GM12878 (cell line): ENCODE data around the gene WWP2. TPM values are rescaled to one million over a fixed set of nuclear protein-coding genes. Genes with fewer than 3 reads are reported as not detected.

Source experiments
- BCL11A ChIP-seq: IDR thresholded peaks from 2 replicates; pipeline ENCODE4 v1.6.1; 2011; ENCODE audit warnings: low read depth, low read length
- BMI1 ChIP-seq: fragments of 450-650 bp; IDR thresholded peaks from 2 replicates; pipeline ENCODE4 v1.6.1; 2016; ENCODE audit warnings: mild to moderate bottlenecking, moderate library complexity, borderline replicate concordance
- CHD4 ChIP-seq: fragments of 200-600 bp; sonication (generic); IDR thresholded peaks from 2 replicates; pipeline ENCODE4 v1.6.1; 2016; ENCODE audit warnings: mild to moderate bottlenecking
- FOXM1 ChIP-seq: IDR thresholded peaks from 2 replicates; pipeline ENCODE4 v1.6.1; 2012; ENCODE audit warnings: low read depth, mild to moderate bottlenecking, inconsistent platforms, low read length, moderate library complexity
- IRF5 ChIP-seq: fragments of 450-650 bp; IDR thresholded peaks from 2 replicates; pipeline ENCODE4 v1.6.1; 2017; ENCODE audit warnings: borderline replicate concordance
- KAT2A ChIP-seq: conservative IDR thresholded peaks from 2 replicates; pipeline ENCODE4 v1.6.1; 2011; ENCODE audit warnings: low read depth, low read length; ENCODE audit not compliant: control insufficient read depth
- PAX5 ChIP-seq: IDR thresholded peaks from 2 replicates; pipeline ENCODE4 v1.6.1; 2011; ENCODE audit warnings: low read depth, low read length, borderline replicate concordance
- POLR2AphosphoS2 ChIP-seq: IDR thresholded peaks from 2 replicates; pipeline ENCODE4 v1.6.1; 2011; ENCODE audit warnings: low read depth, mild to moderate bottlenecking, low read length, improper control_type of control experiment, moderate library complexity
- POLR2AphosphoS5 ChIP-seq: IDR thresholded peaks from 2 replicates; pipeline ENCODE4 v1.6.1; 2011; ENCODE audit warnings: mild to moderate bottlenecking, low read length, inconsistent platforms
- PRDM15 ChIP-seq: fragments of 450-650 bp; formaldehyde crosslinking; IDR thresholded peaks from 2 replicates; pipeline ENCODE4 v1.4.0; 2020; ENCODE audit warnings: mild to moderate bottlenecking, moderate library complexity
- SUPT20H ChIP-seq: IDR thresholded peaks from 2 replicates; pipeline ENCODE4 v1.6.1; 2011; ENCODE audit warnings: low read depth, mild to moderate bottlenecking, low read length, moderate library complexity, borderline replicate concordance; ENCODE audit not compliant: control insufficient read depth
- SUZ12 ChIP-seq: fragments of 200-600 bp; sonication (generic); IDR thresholded peaks from one replicate; pipeline ENCODE4 v1.6.1; 2018; ENCODE audit warnings: antibody characterized with exemption, mild to moderate bottlenecking; ENCODE audit not compliant: unreplicated experiment
- TCF12 ChIP-seq: IDR thresholded peaks from 2 replicates; pipeline ENCODE4 v1.6.1; 2011; ENCODE audit warnings: low read depth, mild to moderate bottlenecking, low read length
- USF1 ChIP-seq: IDR thresholded peaks from 2 replicates; pipeline ENCODE4 v1.6.1; 2011; ENCODE audit warnings: borderline replicate concordance, low read depth, mild to moderate bottlenecking, moderate library complexity, mixed read lengths, low read length; ENCODE audit not compliant: insufficient read depth; ENCODE audit errors: extremely low read length
- ZBTB40 ChIP-seq: fragments of 450-650 bp; IDR thresholded peaks from 2 replicates; pipeline ENCODE4 v1.6.1; 2016; ENCODE audit warnings: mild to moderate bottlenecking, moderate library complexity, borderline replicate concordance
- ZNF622 ChIP-seq: fragments of 450-650 bp; IDR thresholded peaks from 2 replicates; pipeline ENCODE4 v1.6.1; 2017; ENCODE audit warnings: mild to moderate bottlenecking, inconsistent platforms
- polyA plus RNA-seq, 11 experiments: library from polyadenylated mRNA; depleted of rRNA in 4 of 11; unstranded in 6 of 11; stranded (reverse) in 5 of 11; fragments of >200 nt; fragmentation: Nextera tagmentation in 4 of 11; fragmentation: Illumina TruSeq in 1 of 11; extraction: Ambion mirVana in 4 of 11; extraction: Trizol in 1 of 11; gene quantifications; 1 replicate in 1 of 11; 2 replicates in 10 of 11; pipeline versions ENCODE4 v1.2.1 to v1.2.3, GENCODE V29; 2011 to 2016; ENCODE audit warnings: inconsistent platforms in 2 of 11, missing spikeins in 2 of 11, low read depth in 1 of 11
- total RNA-seq, 4 experiments: library from RNA; depleted of rRNA in 3 of 4; stranded (reverse); fragments of >200 nt in 3 of 4; fragmentation: Illumina TruSeq in 1 of 4; extraction: Trizol in 1 of 4; gene quantifications; 2 replicates each; pipeline versions ENCODE4 v1.2.1 to v1.2.3, GENCODE V29; 2013 to 2021
- TF ChIP-seq, protein P1 (sequence below): IDR thresholded peaks from 2 replicates; pipeline ENCODE4 v1.6.1; 2011; ENCODE audit warnings: borderline replicate concordance, low read depth, mild to moderate bottlenecking, moderate library complexity, low read length; ENCODE audit not compliant: insufficient read depth, poor library complexity, severe bottlenecking

WWP2 gene
- total and polyA plus RNA-seq, 10 of the 15 experiments (the other 5 are each of a cell fraction or from before 2014, with no cell fraction given) = 2.8 to 47.0 (median 23.8) TPM

- no peak for TF ChIP-seq USF1
- TF ChIP-seq SUZ12 = no peak
- TF ChIP-seq PRDM15 = no peak
- TF ChIP-seq BMI1 = no peak
- TF ChIP-seq SUPT20H = no peak
- no peak for TF ChIP-seq CHD4
- no peak for TF ChIP-seq KAT2A
- no peak for TF ChIP-seq ZBTB40
- TF ChIP-seq, protein P1, sequence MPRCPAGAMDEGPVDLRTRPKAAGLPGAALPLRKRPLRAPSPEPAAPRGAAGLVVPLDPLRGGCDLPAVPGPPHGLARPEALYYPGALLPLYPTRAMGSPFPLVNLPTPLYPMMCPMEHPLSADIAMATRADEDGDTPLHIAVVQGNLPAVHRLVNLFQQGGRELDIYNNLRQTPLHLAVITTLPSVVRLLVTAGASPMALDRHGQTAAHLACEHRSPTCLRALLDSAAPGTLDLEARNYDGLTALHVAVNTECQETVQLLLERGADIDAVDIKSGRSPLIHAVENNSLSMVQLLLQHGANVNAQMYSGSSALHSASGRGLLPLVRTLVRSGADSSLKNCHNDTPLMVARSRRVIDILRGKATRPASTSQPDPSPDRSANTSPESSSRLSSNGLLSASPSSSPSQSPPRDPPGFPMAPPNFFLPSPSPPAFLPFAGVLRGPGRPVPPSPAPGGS = no peak
- no peak for TF ChIP-seq ZNF622
- no peak; the same call in 1 of the 2 replicates for TF ChIP-seq IRF5
- peak; percentile 73; the same call in 1 of the 2 replicates for TF ChIP-seq POLR2AphosphoS2
- TF ChIP-seq BCL11A = no peak
- peak; percentile 60; the same call in 1 of the 2 replicates for TF ChIP-seq PAX5
- no peak for TF ChIP-seq TCF12
- peak; percentile 96 for TF ChIP-seq POLR2AphosphoS5
- TF ChIP-seq FOXM1 = no peak
Observed at GRCh38 chr16:69754469-69755310, 7.4 kb upstream of the WWP2 start, which contains the start of gene NOB1 (continued).
